Lower leg skin (tissue), 4 donors: ENCODE results near the gene MIAT. TPM values are rescaled to one million over a fixed set of nuclear protein-coding genes. Genes with fewer than 3 reads are reported as not detected.

Experiments used
- DNase-seq, 2 donors: peaks; one replicate each; pipeline ENCODE4 v3.0.0-alpha.2; 2019; ENCODE audit warnings: low spot score in 2 of 2
- H3K4me3 ChIP-seq: fragments of 200-600 bp; sonication (generic); 2 replicates; pipeline ENCODE4 v1.5.1; 2017; ENCODE audit warnings: mild to moderate bottlenecking, low read depth; ENCODE audit not compliant: poor library complexity, severe bottlenecking
- POLR2A ChIP-seq, 2 donors: fragments of 450-650 bp; IDR thresholded peaks; one replicate each; pipeline ENCODE4 v1.6.1; 2016 to 2017; ENCODE audit warnings: antibody characterized with exemption in 2 of 2, mild to moderate bottlenecking in 1 of 2, moderate library complexity in 1 of 2
- WGBS, 2 donors: methylation state at CpG; one replicate each; pipeline ENCODE4 v1.1.5; 2018; 5-methylcytosine and 5-hydroxymethylcytosine counted together
- intact Hi-C: fragments of 100-400 bp; cut with DNase I; formaldehyde crosslinking; loops from one replicate; pipeline ENCODE4 v1.15.0; 2023; ENCODE audit warnings: low total_unique reads
- total RNA-seq, 4 donors: library from RNA; depleted of rRNA; stranded (reverse); fragments of >200 nt; gene quantifications; one replicate each; pipeline ENCODE4 v1.1.0, GENCODE V29; 2016
- TF ChIP-seq, protein P1 (sequence below), 3 donors: fragments of 450-650 bp; IDR thresholded peaks; one replicate each; pipeline ENCODE4 v1.5.1; 2016; ENCODE audit warnings: antibody characterized with exemption in 3 of 3, mild to moderate bottlenecking in 3 of 3, moderate library complexity in 2 of 3

Gene MIAT
- total RNA-seq, 4 donors from 2014 or later, result 0.47 to 2.4 (median 1.4) TPM

DNA sequence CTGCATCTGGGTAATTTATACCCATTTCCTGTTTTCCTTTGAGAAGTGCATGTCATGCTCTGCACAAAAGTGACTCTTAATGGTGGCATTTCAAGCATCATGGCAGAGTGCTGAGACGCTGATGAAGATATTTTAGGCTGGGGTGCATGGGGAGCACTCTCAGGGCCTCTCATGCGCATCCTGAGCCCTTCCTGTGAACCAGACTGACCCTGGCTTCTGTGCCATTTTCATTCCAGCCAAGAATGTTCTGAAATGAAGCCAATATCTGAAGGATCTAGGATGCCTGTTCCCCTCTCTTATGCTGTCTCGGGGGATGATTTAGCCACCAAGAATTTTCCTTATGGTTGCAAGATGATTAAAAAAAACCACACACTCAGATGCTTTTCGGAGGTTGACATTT, 61.5 kb downstream of the MIAT start:
- WGBS, 2 donors, result 75 to 76% methylated on average over 4 of the region's 4 CpGs
- H3K4me3 ChIP-seq, result no peak overlapping the region
- intact Hi-C loops, result no loop called here
- TF ChIP-seq POLR2A (IDR thresholded peaks at IDR 0.05), result no peak
- TF ChIP-seq, protein P1, sequence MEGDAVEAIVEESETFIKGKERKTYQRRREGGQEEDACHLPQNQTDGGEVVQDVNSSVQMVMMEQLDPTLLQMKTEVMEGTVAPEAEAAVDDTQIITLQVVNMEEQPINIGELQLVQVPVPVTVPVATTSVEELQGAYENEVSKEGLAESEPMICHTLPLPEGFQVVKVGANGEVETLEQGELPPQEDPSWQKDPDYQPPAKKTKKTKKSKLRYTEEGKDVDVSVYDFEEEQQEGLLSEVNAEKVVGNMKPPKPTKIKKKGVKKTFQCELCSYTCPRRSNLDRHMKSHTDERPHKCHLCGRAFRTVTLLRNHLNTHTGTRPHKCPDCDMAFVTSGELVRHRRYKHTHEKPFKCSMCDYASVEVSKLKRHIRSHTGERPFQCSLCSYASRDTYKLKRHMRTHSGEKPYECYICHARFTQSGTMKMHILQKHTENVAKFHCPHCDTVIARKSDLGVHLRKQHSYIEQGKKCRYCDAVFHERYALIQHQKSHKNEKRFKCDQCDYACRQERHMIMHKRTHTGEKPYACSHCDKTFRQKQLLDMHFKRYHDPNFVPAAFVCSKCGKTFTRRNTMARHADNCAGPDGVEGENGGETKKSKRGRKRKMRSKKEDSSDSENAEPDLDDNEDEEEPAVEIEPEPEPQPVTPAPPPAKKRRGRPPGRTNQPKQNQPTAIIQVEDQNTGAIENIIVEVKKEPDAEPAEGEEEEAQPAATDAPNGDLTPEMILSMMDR (IDR thresholded peaks at IDR 0.05), result no peak
- DNase-seq, result no peak

DNA sequence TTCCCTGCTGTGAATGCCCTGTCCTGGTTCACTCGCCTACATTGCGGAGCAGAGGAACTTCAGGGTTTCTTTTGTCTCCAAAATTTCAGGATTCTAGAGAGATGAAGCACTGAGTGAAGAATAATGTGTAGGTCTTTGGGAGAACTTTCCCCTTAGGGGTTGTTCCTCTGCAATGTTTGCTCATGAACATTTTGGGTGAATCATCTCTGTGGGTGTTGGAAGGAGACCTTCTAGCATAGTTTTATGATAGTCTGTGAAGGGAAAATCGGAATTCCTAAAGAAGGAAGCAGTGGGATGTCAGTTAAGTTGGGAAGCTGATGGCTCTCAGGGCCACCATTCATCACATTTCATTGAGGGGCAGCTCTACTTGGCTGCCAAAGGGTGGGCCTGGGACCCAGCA, 64.8 kb downstream of the MIAT start:
- no peak for TF ChIP-seq POLR2A (IDR thresholded peaks at IDR 0.05)
- TF ChIP-seq, protein P1 (IDR thresholded peaks at IDR 0.05), result no peak
- no peak for DNase-seq
- intact Hi-C loops, result no loop called here
- 94 to 96% methylated on average over 3 of the region's 3 CpGs for WGBS, 2 donors
- H3K4me3 ChIP-seq, result no peak overlapping the region

DNA sequence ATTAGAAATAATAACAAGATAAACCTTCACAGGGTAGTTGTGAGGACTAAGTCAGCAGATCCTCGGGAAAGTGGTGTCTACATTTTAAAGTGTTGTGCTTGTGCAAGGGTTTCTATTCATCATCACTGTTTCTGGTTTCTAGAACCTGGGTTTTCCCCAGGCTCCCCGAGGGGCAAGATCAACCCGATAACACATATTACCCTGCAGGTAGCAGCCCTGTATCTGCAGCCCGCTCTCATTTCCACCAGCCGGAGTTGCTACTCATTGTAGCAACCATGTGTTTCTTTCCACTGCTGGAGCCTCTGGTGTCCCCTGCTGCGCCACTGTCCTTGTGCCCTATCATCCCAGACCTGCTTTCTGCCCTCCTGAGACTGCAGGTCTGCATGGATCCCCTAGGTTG, 67.0 kb downstream of the MIAT start:
- TF ChIP-seq POLR2A (IDR thresholded peaks at IDR 0.05), result no peak
- TF ChIP-seq, protein P1 (IDR thresholded peaks at IDR 0.05), result no peak
- no peak for DNase-seq
- WGBS, 2 donors, result 93 to 95% methylated on average over 6 of the region's 6 CpGs
- H3K4me3 ChIP-seq, result no peak overlapping the region
- intact Hi-C loops, result no loop called here

DNA sequence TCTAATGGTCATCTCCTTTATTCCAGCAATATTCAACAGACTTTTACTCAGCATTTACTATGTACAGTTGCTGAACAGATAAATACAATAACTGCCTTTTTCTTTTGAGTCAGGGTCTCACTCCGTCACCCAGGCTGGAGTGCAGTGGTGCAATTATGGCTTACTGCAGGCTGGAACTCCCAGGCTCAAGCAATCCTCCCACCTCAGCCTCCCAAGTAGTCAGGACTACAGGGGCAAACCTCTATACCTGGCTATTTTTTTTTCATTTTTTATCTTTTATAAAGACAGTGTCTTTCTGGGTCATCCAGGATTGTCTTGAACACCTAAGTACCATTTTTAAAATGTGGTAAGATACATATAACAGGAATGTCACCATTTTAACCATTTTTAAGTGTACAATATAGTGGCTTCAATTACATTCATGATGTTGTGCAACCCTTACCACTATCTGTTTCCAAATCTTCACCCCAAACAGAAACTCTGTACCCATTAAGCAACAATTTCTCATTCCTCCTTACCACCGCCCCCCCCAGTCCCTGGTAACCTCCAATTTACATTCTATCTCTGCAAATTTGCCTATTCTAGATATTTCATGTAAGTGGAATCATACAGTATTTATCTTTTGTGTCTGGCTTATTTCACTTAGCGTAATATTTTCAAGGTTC, 67.8 kb downstream of the MIAT start:
- TF ChIP-seq POLR2A (IDR thresholded peaks at IDR 0.05), result no peak
- WGBS, 2 donors, result 95 to 97% methylated on average over 3 of the region's 3 CpGs

More for the DNA sequence above, 67.8 kb downstream of the MIAT start:
- DNase-seq, result peak in 1 of 2 donors; percentile 1
- intact Hi-C loops, result no loop called here
- no peak overlapping the region for H3K4me3 ChIP-seq

Other genes with a start within 250 kb of the MIAT start
- 10 to 100 TPM; 18.8 to 31.4 (median 22.2) TPM for gene ASPHD2, start 228.3 kb upstream of the MIAT start, total RNA-seq
- 10 to 100 TPM; 40.5 to 68.0 (median 47.5) TPM for gene HPS4, start 173.8 kb upstream of the MIAT start, total RNA-seq
- 10 to 100 TPM; 10.3 to 21.5 (median 17.3) TPM for gene SRRD, start 173.7 kb upstream of the MIAT start, total RNA-seq
- gene TFIP11, start 145.1 kb upstream of the MIAT start, total RNA-seq, result 10 to 100 TPM; 29.1 to 55.0 (median 35.7) TPM
- 10 to 100 TPM; 54.9 to 60.6 (median 58.5) TPM for gene TPST2, start 67.5 kb upstream of the MIAT start, total RNA-seq
- gene CRYBB1, start 39.6 kb upstream of the MIAT start, total RNA-seq, result under 1 TPM in 1 of 4 donors, not detected in 3; 0.42 TPM
- not detected for gene CRYBA4, start 35.6 kb upstream of the MIAT start, total RNA-seq